Panc1 (cell line): Measurements from ENCODE around the gene C5. TPM values are rescaled to one million over a fixed set of nuclear protein-coding genes. Genes with fewer than 3 reads are reported as not detected.

Experiments
- ATAC-seq: fragments of 200-7000 bp; cut with Tn5 transposase; 2 replicates; pipeline ENCODE4 v1.9.1; 2020; ENCODE audit warnings: mild to moderate bottlenecking, moderate library complexity
- BruUV-seq: library from RNA; stranded (reverse); fragments of 400-500 nt; replicated peaks from 2 replicates; lab custom pipeline; 2021; lab: Mats Ljungman, UMichigan
- CTCF ChIA-PET: fragments of 300-600 bp; sonication (Branson Sonifier 250); formaldehyde crosslinking; loops from one replicate; lab custom pipeline; 2022; ENCODE audit warnings: antibody characterized with exemption; lab: Charles Lee
- POLR2A ChIA-PET: fragments of 300-600 bp; sonication (Branson Sonifier 250); formaldehyde crosslinking; loops from one replicate; lab custom pipeline; 2022; ENCODE audit warnings: antibody characterized with exemption; lab: Charles Lee
- DNase-seq: peaks from one replicate; pipeline ENCODE4 v3.0.0-alpha.2; 2010; ENCODE audit warnings: low read depth, low spot score
- H3K27ac ChIP-seq: 2 replicates; pipeline ENCODE4 v1.5.1; 2011; ENCODE audit warnings: mild to moderate bottlenecking, low read length, inconsistent platforms
- H3K27me3 ChIP-seq: fragments of 200-500 bp; sonication (Bioruptor generic); 2 replicates; pipeline ENCODE4 v1.6.0; 2014; ENCODE audit warnings: low read length, inconsistent platforms; ENCODE audit not compliant: control insufficient read depth, insufficient read depth
- H3K36me3 ChIP-seq: fragments of 200-500 bp; sonication (Bioruptor generic); 2 replicates; pipeline ENCODE4 v1.5.1; 2014; ENCODE audit warnings: inconsistent platforms, mild to moderate bottlenecking, low read length, moderate library complexity; ENCODE audit not compliant: control insufficient read depth, insufficient read depth
- H3K4me1 ChIP-seq: 2 replicates; pipeline ENCODE4 v1.5.1; 2011; ENCODE audit warnings: inconsistent platforms, mild to moderate bottlenecking, low read length, moderate library complexity; ENCODE audit not compliant: control insufficient read depth, insufficient read depth
- H3K4me3 ChIP-seq, 2 experiments: 2 replicates each; pipeline ENCODE4 v1.5.1; 2011 to 2012; ENCODE audit warnings: low read depth in 2 of 2, low read length in 2 of 2, mild to moderate bottlenecking in 2 of 2, inconsistent platforms in 1 of 2, moderate library complexity in 1 of 2
- H3K9me3 ChIP-seq: fragments of 200-500 bp; sonication (Bioruptor generic); 2 replicates; pipeline ENCODE4 v1.5.1; 2014; ENCODE audit warnings: low read depth, mild to moderate bottlenecking, inconsistent platforms, low read length, moderate library complexity; ENCODE audit not compliant: control insufficient read depth, insufficient read depth
- POLR2AphosphoS5 ChIP-seq: IDR thresholded peaks from 2 replicates; pipeline ENCODE4 v1.6.1; 2012; ENCODE audit warnings: mild to moderate bottlenecking, low read depth, low read length, moderate library complexity
- SIN3A ChIP-seq: IDR thresholded peaks from 2 replicates; pipeline ENCODE4 v1.6.1; 2012; ENCODE audit warnings: low read depth, mild to moderate bottlenecking, low read length, moderate library complexity, borderline replicate concordance; ENCODE audit not compliant: insufficient read depth
- TCF7L2 ChIP-seq: IDR thresholded peaks from 2 replicates; pipeline ENCODE4 v1.6.1; 2011; ENCODE audit warnings: mild to moderate bottlenecking, low read depth, low read length, inconsistent platforms
- in situ Hi-C: cut with HindIII; loops from 2 replicates; pipeline ENCODE4 v1.10.0; 2016; ENCODE audit warnings: low sequenced_read_pairs, low pct_unique_long_range_greater_than_20kb
- intact Hi-C: fragments of 100-400 bp; cut with micrococcal nuclease; formaldehyde crosslinking; loops from one replicate; pipeline ENCODE4 v1.10.0; 2022; ENCODE audit not compliant: unreplicated experiment
- total RNA-seq: library from RNA; stranded (reverse); gene quantifications from one replicate; pipeline ENCODE4 v1.2.1, GENCODE V29; 2021; ENCODE audit not compliant: unreplicated experiment
- TF ChIP-seq, protein P1 (sequence below), 2 experiments: IDR thresholded peaks; 2 replicates each; pipeline ENCODE4 v1.6.1; 2011 to 2012; ENCODE audit warnings: low read depth in 2 of 2, control low read depth in 1 of 2, low read length in 1 of 2, mild to moderate bottlenecking in 1 of 2, moderate library complexity in 1 of 2; ENCODE audit not compliant: insufficient read depth in 1 of 2
- TF ChIP-seq, protein P2 (sequence below): fragments of 450-650 bp; IDR thresholded peaks from 2 replicates; pipeline ENCODE4 v1.5.1; 2017; ENCODE audit warnings: mild to moderate bottlenecking

Gene C5
- total RNA-seq, 1 experiment from 2014 or later: 1.6 TPM

DNA sequence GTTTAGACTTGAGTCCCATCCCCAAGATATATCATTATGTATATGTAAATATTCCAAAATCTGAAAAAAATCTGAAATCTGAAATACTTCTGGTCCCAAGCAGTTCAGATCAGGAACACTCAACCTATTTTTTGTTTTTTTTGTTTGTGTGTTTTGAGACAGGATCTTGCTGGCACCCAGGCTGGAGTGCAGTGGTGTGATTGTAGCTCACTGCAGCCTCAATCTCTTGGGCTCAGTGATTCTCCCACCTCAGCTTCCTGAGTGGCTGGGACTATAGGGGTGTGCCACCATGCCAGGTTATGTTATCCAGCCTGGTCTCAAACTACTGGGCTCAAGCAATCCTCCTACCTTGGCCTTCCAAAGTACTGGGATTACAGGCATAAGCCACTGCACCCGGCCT lies 72.8 kb downstream of the C5 start:
- in situ Hi-C loops (no loop called here), intact Hi-C loops (no loop called here)
- H3K27me3 ChIP-seq: no peaks in the 10 kb centered on the region
- no peaks in the 10 kb centered on the region for H3K36me3 ChIP-seq
- H3K4me1 ChIP-seq: no peaks in the 10 kb centered on the region
- no peak overlapping the region for H3K27ac ChIP-seq
- ChIA-PET POLR2A (interaction anchor here (0.7 kb wide), 1 partner anchor 95 kb away, joined by 5 read pairs; no protein-coding TSS in a partner anchor), CTCF (no interaction called here)
- no peak overlapping the region for H3K4me3 ChIP-seq
- no TSS peak for BruUV-seq
- TF ChIP-seq, protein P1, sequence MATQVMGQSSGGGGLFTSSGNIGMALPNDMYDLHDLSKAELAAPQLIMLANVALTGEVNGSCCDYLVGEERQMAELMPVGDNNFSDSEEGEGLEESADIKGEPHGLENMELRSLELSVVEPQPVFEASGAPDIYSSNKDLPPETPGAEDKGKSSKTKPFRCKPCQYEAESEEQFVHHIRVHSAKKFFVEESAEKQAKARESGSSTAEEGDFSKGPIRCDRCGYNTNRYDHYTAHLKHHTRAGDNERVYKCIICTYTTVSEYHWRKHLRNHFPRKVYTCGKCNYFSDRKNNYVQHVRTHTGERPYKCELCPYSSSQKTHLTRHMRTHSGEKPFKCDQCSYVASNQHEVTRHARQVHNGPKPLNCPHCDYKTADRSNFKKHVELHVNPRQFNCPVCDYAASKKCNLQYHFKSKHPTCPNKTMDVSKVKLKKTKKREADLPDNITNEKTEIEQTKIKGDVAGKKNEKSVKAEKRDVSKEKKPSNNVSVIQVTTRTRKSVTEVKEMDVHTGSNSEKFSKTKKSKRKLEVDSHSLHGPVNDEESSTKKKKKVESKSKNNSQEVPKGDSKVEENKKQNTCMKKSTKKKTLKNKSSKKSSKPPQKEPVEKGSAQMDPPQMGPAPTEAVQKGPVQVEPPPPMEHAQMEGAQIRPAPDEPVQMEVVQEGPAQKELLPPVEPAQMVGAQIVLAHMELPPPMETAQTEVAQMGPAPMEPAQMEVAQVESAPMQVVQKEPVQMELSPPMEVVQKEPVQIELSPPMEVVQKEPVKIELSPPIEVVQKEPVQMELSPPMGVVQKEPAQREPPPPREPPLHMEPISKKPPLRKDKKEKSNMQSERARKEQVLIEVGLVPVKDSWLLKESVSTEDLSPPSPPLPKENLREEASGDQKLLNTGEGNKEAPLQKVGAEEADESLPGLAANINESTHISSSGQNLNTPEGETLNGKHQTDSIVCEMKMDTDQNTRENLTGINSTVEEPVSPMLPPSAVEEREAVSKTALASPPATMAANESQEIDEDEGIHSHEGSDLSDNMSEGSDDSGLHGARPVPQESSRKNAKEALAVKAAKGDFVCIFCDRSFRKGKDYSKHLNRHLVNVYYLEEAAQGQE (IDR thresholded peaks at IDR 0.05; ENCODE audit: insufficient read depth in 1 of 2, low read depth in 2 of 2, low read length in 1 of 2): no peak
- TF ChIP-seq SIN3A (no peak), POLR2AphosphoS5 (no peak), TCF7L2 (no peak)
- TF ChIP-seq, protein P2, sequence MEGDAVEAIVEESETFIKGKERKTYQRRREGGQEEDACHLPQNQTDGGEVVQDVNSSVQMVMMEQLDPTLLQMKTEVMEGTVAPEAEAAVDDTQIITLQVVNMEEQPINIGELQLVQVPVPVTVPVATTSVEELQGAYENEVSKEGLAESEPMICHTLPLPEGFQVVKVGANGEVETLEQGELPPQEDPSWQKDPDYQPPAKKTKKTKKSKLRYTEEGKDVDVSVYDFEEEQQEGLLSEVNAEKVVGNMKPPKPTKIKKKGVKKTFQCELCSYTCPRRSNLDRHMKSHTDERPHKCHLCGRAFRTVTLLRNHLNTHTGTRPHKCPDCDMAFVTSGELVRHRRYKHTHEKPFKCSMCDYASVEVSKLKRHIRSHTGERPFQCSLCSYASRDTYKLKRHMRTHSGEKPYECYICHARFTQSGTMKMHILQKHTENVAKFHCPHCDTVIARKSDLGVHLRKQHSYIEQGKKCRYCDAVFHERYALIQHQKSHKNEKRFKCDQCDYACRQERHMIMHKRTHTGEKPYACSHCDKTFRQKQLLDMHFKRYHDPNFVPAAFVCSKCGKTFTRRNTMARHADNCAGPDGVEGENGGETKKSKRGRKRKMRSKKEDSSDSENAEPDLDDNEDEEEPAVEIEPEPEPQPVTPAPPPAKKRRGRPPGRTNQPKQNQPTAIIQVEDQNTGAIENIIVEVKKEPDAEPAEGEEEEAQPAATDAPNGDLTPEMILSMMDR: no peak
- no peak for DNase-seq
- no peak for ATAC-seq
- no peaks in the 10 kb centered on the region for H3K9me3 ChIP-seq

DNA sequence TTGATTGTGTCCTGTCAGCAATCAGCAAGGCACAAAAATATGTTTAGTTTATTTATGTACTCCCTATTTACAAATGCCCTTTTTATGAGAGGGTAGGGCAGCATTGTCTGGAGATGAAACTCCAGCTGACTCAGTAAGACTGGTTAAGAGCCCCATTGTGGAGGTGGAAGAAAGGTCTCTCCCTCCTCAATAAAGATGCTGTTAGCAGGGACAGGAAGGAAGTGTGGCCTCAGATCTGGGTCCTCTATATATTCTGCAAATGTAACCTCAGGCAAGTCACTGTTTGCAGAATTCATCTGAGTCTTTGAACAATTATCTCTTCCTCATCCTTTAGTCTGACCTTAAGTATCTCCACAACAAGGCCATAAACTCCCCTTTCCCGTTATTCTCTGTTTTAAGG lies 75.2 kb downstream of the C5 start:
- no peak for TF ChIP-seq TCF7L2
- TF ChIP-seq SIN3A: no peak
- TF ChIP-seq POLR2AphosphoS5: no peak
- TF ChIP-seq, protein P1 (IDR thresholded peaks at IDR 0.05; ENCODE audit: insufficient read depth in 1 of 2, low read depth in 2 of 2, low read length in 1 of 2): no peak
- TF ChIP-seq, protein P2: no peak
- POLR2A ChIA-PET: no interaction called here
- Histone ChIP-seq H3K27ac (no peak overlapping the region), H3K9me3 (no peaks in the 10 kb centered on the region), H3K4me3 (no peak overlapping the region), H3K36me3 (no peaks in the 10 kb centered on the region), H3K4me1 (no peaks in the 10 kb centered on the region), H3K27me3 (no peaks in the 10 kb centered on the region)
- BruUV-seq: no TSS peak
- in situ Hi-C loops (no loop called here), intact Hi-C loops (no loop called here)
- CTCF ChIA-PET: no interaction called here
- no peak for ATAC-seq
- no peak for DNase-seq
